ENCODE measurements around the gene MLLT6. TPM values are rescaled to one million over a fixed set of nuclear protein-coding genes. Genes with fewer than 3 reads are reported as not detected.

Gene MLLT6
- total and polyA plus RNA-seq, 2 of the 13 experiments (the other 11 are each of a cell fraction or from before 2014, with no cell fraction given), result 50.7 to 69.5 TPM

GRCh38 chr17:38730526-38731379 is 25.7 kb downstream of the MLLT6 start (continued):
- TF ChIP-seq ZNF609 (CRISPR knock-in tag; IDR thresholded peaks at IDR 0.05; ENCODE audit: borderline replicate concordance) (peak; percentile 77), ZNF816 (CRISPR knock-in tag; IDR thresholded peaks at IDR 0.05; ENCODE audit: borderline replicate concordance) (no peak), AKNA (CRISPR knock-in tag; IDR thresholded peaks at IDR 0.05; ENCODE audit: borderline replicate concordance) (no peak), HOMEZ (CRISPR knock-in tag; IDR thresholded peaks at IDR 0.05; ENCODE audit: low read depth) (peak; percentile 27; the same call in 1 of the 2 replicates), ZC3H13 (CRISPR knock-in tag; IDR thresholded peaks at IDR 0.05) (0 out of 2 replicates have a peak, but pooled peaks have one; percentile 44), ZFYVE20 (CRISPR knock-in tag; IDR thresholded peaks at IDR 0.05; ENCODE audit: borderline replicate concordance, low read depth) (no peak), ZNF292 (CRISPR knock-in tag; IDR thresholded peaks at IDR 0.05; ENCODE audit: borderline replicate concordance, low read depth) (0 out of 2 replicates have a peak, but pooled peaks have one; percentile 50), MTA3 (CRISPR knock-in tag; IDR thresholded peaks at IDR 0.05) (no peak), YEATS2 (CRISPR knock-in tag; IDR thresholded peaks at IDR 0.05; ENCODE audit: borderline replicate concordance) (peak; percentile 63; the same call in 1 of the 2 replicates), CHD2 (IDR thresholded peaks at IDR 0.05; ENCODE audit: low read depth, low read length) (no peak), SRSF9 (IDR thresholded peaks at IDR 0.05; ENCODE audit: borderline replicate concordance, insufficient read depth, low read depth, low read length, poor library complexity, severe bottlenecking) (no peak), FOXJ3 (CRISPR knock-in tag; IDR thresholded peaks at IDR 0.05; ENCODE audit: borderline replicate concordance) (no peak), ZNF256 (CRISPR knock-in tag; conservative IDR thresholded peaks at IDR 0.05) (peak; percentile 87), NR0B2 (CRISPR knock-in tag; IDR thresholded peaks at IDR 0.05) (0 out of 2 replicates have a peak, but pooled peaks have one; percentile 43), FIP1L1 (IDR thresholded peaks at IDR 0.05; ENCODE audit: borderline replicate concordance, insufficient read depth, low read depth, low read length) (0 out of 2 replicates have a peak, but pooled peaks have one; percentile 59)

Measured in HepG2 (cell line).